ENCODE data around the gene CDC73.

CDC73 gene

DNA sequence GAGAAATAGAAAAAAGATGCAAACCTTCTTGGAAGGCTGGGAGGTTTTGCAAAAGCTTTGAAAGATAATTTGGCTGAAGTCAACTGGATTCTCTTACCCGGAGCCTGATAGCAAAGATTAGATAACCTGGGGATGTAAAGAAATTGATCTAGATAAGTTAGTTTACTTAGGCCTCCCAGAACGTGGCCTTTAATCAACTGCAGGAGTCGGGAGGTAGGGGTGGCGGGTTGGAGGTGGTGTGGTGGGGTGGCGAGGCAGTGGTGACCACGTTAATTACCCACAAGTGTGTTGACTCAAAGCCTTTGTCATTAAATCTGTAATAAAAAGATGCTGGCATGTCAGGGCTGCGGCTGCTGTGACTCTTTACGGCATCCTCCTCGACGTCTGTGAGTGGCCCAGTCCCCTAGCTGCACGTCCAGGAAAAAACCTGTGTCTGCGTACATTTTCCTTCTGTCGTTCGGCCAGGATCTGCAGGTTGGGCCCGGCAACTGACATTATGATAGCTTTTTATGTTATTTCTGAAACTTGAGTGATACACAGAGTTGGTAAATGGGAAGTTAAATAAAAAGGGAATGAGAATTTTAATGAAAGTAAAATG lies 115.6 kb downstream of the CDC73 start:
- POLR2A ChIA-PET, result no interaction called here
- TF ChIP-seq SP1 (IDR thresholded peaks at IDR 0.05), result no peak
- DNase-seq (ENCODE audit: extremely low spot score), result no peak
- CTCF ChIA-PET, result interaction anchor here (0.6 kb wide), 1 partner anchor 46 kb away, joined by 3 read pairs; no protein-coding TSS in a partner anchor

DNA sequence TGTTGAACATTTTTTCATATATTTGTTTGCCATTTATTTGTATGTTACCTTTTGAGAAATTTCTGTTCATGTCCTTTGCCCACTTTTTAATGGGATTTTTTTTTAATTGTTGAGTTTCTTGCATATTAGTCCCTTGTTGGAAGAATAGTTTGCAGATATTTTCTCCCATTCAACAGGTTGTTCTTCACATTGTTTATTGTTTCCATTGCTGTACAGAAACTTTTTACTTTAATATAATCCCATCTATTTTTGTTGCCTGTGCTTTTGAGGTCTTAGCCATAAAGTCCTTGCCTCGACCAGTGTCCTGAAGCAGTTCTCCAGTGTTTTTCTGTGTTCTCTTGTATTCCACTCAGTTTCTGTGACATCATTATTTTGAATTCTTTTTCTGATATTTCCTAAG lies 118.8 kb downstream of the CDC73 start:
- DNase-seq (ENCODE audit: extremely low spot score), result no peak
- ChIA-PET CTCF (no interaction called here), POLR2A (no interaction called here)
- TF ChIP-seq, protein P1, sequence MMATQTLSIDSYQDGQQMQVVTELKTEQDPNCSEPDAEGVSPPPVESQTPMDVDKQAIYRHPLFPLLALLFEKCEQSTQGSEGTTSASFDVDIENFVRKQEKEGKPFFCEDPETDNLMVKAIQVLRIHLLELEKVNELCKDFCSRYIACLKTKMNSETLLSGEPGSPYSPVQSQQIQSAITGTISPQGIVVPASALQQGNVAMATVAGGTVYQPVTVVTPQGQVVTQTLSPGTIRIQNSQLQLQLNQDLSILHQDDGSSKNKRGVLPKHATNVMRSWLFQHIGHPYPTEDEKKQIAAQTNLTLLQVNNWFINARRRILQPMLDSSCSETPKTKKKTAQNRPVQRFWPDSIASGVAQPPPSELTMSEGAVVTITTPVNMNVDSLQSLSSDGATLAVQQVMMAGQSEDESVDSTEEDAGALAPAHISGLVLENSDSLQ (IDR thresholded peaks at IDR 0.05), result no peak
- TF ChIP-seq ELF4 (IDR thresholded peaks at IDR 0.05) (no peak), SUZ12 (IDR thresholded peaks at IDR 0.05) (no peak), FOXA1 (IDR thresholded peaks at IDR 0.05) (no peak), NFRKB (IDR thresholded peaks at IDR 0.05) (no peak), CTBP1 (IDR thresholded peaks at IDR 0.05; ENCODE audit: borderline replicate concordance) (no peak), FOXK2 (IDR thresholded peaks at IDR 0.05) (no peak), HDGF (IDR thresholded peaks at IDR 0.05; ENCODE audit: borderline replicate concordance) (no peak), ARNT (IDR thresholded peaks at IDR 0.05) (no peak), ZNF384 (IDR thresholded peaks at IDR 0.05) (no peak), TARDBP (IDR thresholded peaks at IDR 0.05) (no peak), FOXM1 (IDR thresholded peaks at IDR 0.05; ENCODE audit: borderline replicate concordance) (no peak)

DNA sequence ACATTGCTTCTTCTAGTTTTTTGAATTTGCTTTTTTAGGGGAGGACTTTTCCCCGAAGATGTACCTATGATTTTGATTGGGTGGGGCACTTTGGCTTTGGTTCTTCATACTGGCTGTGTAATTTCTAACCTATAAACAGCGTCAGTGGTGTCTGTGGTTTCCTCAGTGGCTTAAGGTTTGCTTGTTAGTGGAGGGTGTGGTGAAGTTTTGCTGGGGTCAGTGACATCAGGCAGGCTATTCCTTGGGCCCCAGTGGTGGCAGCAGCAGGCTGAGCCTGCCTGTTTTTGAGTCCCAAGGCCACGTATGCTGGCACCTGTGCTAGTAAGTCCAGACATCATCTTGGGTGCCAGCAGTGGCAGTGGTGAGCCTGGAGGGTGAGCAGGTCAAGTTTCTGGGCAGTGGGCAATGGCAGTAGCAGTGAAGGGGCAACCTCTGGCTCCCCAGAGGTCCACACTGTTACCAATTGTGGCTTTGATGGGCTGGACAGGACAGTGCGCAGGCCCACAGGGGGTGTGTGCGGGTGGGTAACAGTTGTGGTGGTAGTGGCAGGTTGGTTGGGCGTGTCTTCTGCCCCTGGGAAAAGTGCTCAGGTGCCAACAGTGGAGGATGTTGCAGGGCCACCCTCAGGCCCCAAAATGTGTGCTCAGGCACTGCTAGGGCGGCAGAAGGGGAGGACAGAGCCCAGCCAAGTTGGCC lies 119.4 kb downstream of the CDC73 start:
- CTCF ChIA-PET, result no interaction called here
- TF ChIP-seq ARNT (IDR thresholded peaks at IDR 0.05), result no peak
- TF ChIP-seq HDGF (IDR thresholded peaks at IDR 0.05; ENCODE audit: borderline replicate concordance), result no peak

DNA sequence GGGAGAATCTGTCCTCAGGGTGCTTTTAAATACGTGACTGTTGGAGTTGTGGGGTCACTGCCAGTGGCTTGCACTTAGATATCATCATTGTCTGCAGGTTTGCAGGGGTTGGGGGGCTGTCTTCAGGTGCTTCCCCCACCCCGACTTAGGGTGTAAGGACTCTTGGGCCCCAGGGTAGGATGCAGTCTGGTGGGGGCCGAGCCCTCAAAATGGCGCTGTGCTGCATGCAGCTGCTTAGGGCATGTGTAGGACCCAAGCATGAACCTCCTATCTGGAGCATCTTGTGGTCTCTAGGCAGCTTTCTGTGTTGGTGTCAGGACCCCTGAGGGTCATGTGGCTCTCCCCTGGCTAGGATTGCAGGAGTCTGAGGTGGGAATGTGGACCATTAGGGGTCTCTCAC lies 120.2 kb downstream of the CDC73 start:
- TF ChIP-seq, protein P1 (IDR thresholded peaks at IDR 0.05), result no peak
- no peak for TF ChIP-seq LEF1 (IDR thresholded peaks at IDR 0.05; ENCODE audit: borderline replicate concordance)
- no peak for TF ChIP-seq TARDBP (IDR thresholded peaks at IDR 0.05)
- no peak for TF ChIP-seq FOXM1 (IDR thresholded peaks at IDR 0.05; ENCODE audit: borderline replicate concordance)
- no peak for TF ChIP-seq HDGF (IDR thresholded peaks at IDR 0.05; ENCODE audit: borderline replicate concordance)
- no peak for TF ChIP-seq NFRKB (IDR thresholded peaks at IDR 0.05)
- TF ChIP-seq SUZ12 (IDR thresholded peaks at IDR 0.05), result no peak
- no peak for TF ChIP-seq ZNF384 (IDR thresholded peaks at IDR 0.05)
- TF ChIP-seq BHLHE40 (IDR thresholded peaks at IDR 0.05; ENCODE audit: borderline replicate concordance), result no peak
- no peak for TF ChIP-seq CTBP1 (IDR thresholded peaks at IDR 0.05; ENCODE audit: borderline replicate concordance)
- TF ChIP-seq FOXA1 (IDR thresholded peaks at IDR 0.05), result no peak
- TF ChIP-seq FOXK2 (IDR thresholded peaks at IDR 0.05), result no peak
- no peak for TF ChIP-seq L3MBTL2 (conservative IDR thresholded peaks at IDR 0.05)
- no peak for TF ChIP-seq ELF4 (IDR thresholded peaks at IDR 0.05)
- TF ChIP-seq ARNT (IDR thresholded peaks at IDR 0.05), result no peak
- DNase-seq (ENCODE audit: extremely low spot score), result no peak
- CTCF ChIA-PET, result no interaction called here
- POLR2A ChIA-PET, result no interaction called here

More for the DNA sequence above, 119.4 kb downstream of the CDC73 start:
- POLR2A ChIA-PET, result no interaction called here
- DNase-seq (ENCODE audit: extremely low spot score), result no peak

DNA sequence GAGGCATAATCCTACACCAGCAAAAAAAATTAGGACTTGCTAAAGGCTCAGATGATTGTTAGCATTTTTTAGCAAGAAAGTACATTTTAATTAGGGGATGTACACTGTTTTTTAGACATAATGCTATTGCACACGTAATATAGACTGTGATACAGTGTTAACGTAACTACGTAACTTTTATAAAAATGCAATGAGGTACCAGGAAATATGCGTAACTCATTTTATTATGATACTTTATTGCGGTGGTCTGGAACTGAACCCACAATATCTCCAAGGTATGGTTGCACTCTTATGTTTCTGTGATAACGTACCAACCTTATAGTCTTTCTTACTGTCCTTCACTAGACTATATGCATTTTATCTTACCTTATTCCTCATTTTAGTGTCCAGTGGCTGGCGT lies 127.4 kb downstream of the CDC73 start:
- DNase-seq (ENCODE audit: extremely low spot score), result no peak
- no peak for TF ChIP-seq L3MBTL2 (conservative IDR thresholded peaks at IDR 0.05)
- no peak for TF ChIP-seq SP1 (IDR thresholded peaks at IDR 0.05)
- CTCF ChIA-PET, result no interaction called here
- POLR2A ChIA-PET, result no interaction called here

DNA sequence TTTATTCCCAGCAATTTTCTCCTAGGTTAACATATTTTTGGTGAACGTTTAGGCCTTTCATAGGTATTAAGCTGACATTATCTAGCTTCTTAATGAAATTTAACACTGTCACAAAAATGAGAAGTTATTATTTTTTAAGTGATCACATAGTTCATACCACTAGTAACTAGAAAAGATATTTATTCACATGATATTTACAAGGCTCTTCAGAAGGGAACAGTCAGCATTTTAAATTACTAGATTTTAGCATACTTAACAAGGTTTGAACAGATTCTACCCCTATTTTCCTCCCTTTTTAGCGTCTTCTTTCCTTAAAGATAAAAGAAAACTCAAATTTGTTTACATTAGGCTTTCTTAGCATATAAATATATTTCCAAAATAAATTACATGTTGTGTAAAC lies 130.1 kb downstream of the CDC73 start:
- no peak for DNase-seq (ENCODE audit: extremely low spot score)
- POLR2A ChIA-PET, result no interaction called here

More for the DNA sequence above, 130.1 kb downstream of the CDC73 start:
- TF ChIP-seq ELF4 (IDR thresholded peaks at IDR 0.05) (no peak), BHLHE40 (IDR thresholded peaks at IDR 0.05; ENCODE audit: borderline replicate concordance) (no peak), L3MBTL2 (conservative IDR thresholded peaks at IDR 0.05) (no peak), LEF1 (IDR thresholded peaks at IDR 0.05; ENCODE audit: borderline replicate concordance) (no peak), SUZ12 (IDR thresholded peaks at IDR 0.05) (no peak), FOXM1 (IDR thresholded peaks at IDR 0.05; ENCODE audit: borderline replicate concordance) (no peak), CTBP1 (IDR thresholded peaks at IDR 0.05; ENCODE audit: borderline replicate concordance) (no peak), NFRKB (IDR thresholded peaks at IDR 0.05) (no peak), ZNF384 (IDR thresholded peaks at IDR 0.05) (no peak), FOXK2 (IDR thresholded peaks at IDR 0.05) (no peak), FOXA1 (IDR thresholded peaks at IDR 0.05) (no peak), ARNT (IDR thresholded peaks at IDR 0.05) (no peak), HDGF (IDR thresholded peaks at IDR 0.05; ENCODE audit: borderline replicate concordance) (no peak), SP1 (IDR thresholded peaks at IDR 0.05) (no peak), TARDBP (IDR thresholded peaks at IDR 0.05) (no peak)
- TF ChIP-seq, protein P1 (IDR thresholded peaks at IDR 0.05), result no peak
- CTCF ChIA-PET, result no interaction called here

Data from HEK293T (cell line).